SK-N-SH (cell line): ENCODE measurements around the gene MRPL32. TPM values are rescaled to one million over a fixed set of nuclear protein-coding genes. Genes with fewer than 3 reads are reported as not detected.

Experiments
- CTCF ChIA-PET: fragments of 300-600, 350-600 bp; formaldehyde crosslinking; extraction: SDS; loops from one replicate; lab custom pipeline; 2021; lab: Yijun Ruan, JAX
- POLR2A ChIA-PET: fragments of 350-600 bp; sonication (Branson Sonifier 250); formaldehyde crosslinking; extraction: SDS; loops from one replicate; lab custom pipeline; 2020; ENCODE audit warnings: antibody characterized with exemption, inconsistent platforms; lab: Yijun Ruan, JAX
- DNase-seq: peaks from one replicate; pipeline ENCODE4 v3.0.0; 2012
- H2AFZ ChIP-seq: fragments of 200-600 bp; sonication (generic); 2 replicates; pipeline ENCODE4 v1.8.1; 2016; ENCODE audit warnings: antibody characterized with exemption, mild to moderate bottlenecking, low read depth
- H3F3A ChIP-seq: fragments of 200-600 bp; sonication (generic); replicated peaks from 2 replicates; pipeline ENCODE3; 2016; ENCODE audit warnings: antibody characterized with exemption, mild to moderate bottlenecking; ENCODE audit not compliant: insufficient read depth
- H3K27ac ChIP-seq, 2 experiments: fragments of 200-500 bp in 1 of 2; fragments of 200-600 bp in 1 of 2; sonication (Bioruptor generic) in 1 of 2; sonication (generic), shearing (Covaris generic) in 1 of 2; 2 replicates each; pipeline versions ENCODE4 v1.5.1 to v1.6.1; 2014 to 2016; ENCODE audit warnings: low read depth in 2 of 2, inconsistent platforms in 1 of 2, low read length in 1 of 2, mild to moderate bottlenecking in 1 of 2, mixed read lengths in 1 of 2
- H3K27me3 ChIP-seq: fragments of 200-600 bp; sonication (generic), shearing (Covaris generic); 2 replicates; pipeline ENCODE4 v1.6.1; 2016; ENCODE audit warnings: mixed run types; ENCODE audit not compliant: insufficient read depth
- H3K36me3 ChIP-seq, 2 experiments: fragments of 200-500 bp in 1 of 2; fragments of 200-600 bp in 1 of 2; sonication (Bioruptor generic) in 1 of 2; sonication (generic) in 1 of 2; replicated peaks in 1 of 2; 2 replicates each; pipeline versions ENCODE3 to v1.5.1; 2014 to 2016; ENCODE audit warnings: low read length in 1 of 2, mild to moderate bottlenecking in 1 of 2; ENCODE audit not compliant: insufficient read depth in 2 of 2, control insufficient read depth in 1 of 2
- H3K4me1 ChIP-seq, 2 experiments: fragments of 200-500 bp in 1 of 2; fragments of 200-600 bp in 1 of 2; sonication (Bioruptor generic) in 1 of 2; sonication (generic), shearing (Covaris generic) in 1 of 2; 2 replicates each; pipeline versions ENCODE4 v1.5.1 to v1.6.1; 2014 to 2016; ENCODE audit warnings: low read depth in 1 of 2, low read length in 1 of 2, mixed run types in 1 of 2; ENCODE audit not compliant: insufficient read depth in 2 of 2, control insufficient read depth in 1 of 2
- H3K4me2 ChIP-seq: fragments of 200-600 bp; sonication (generic), shearing (Covaris generic); 2 replicates; pipeline ENCODE4 v1.6.1; 2017; ENCODE audit warnings: mixed run types
- H3K4me3 ChIP-seq, 2 experiments: fragments of 200-500 bp in 1 of 2; fragments of 200-600 bp in 1 of 2; sonication (Bioruptor generic) in 1 of 2; sonication (generic), shearing (Covaris generic) in 1 of 2; 2 replicates each; pipeline versions ENCODE4 v1.5.1 to v1.8.1; 2014 to 2016; ENCODE audit warnings: low read depth in 2 of 2, inconsistent platforms in 1 of 2, low read length in 1 of 2, mild to moderate bottlenecking in 1 of 2, mixed read lengths in 1 of 2, moderate library complexity in 1 of 2
- H3K79me2 ChIP-seq: fragments of 200-600 bp; sonication (generic); 2 replicates; pipeline ENCODE4 v1.8.1; 2017; ENCODE audit warnings: mild to moderate bottlenecking; ENCODE audit not compliant: insufficient read depth
- H3K9ac ChIP-seq: fragments of 200-600 bp; sonication (generic); 2 replicates; pipeline ENCODE4 v1.6.1; 2017; ENCODE audit warnings: mixed run types
- H3K9me2 ChIP-seq: fragments of 200-600 bp; sonication (generic); 2 replicates; pipeline ENCODE4 v1.6.1; 2017; ENCODE audit warnings: mixed run types
- H3K9me3 ChIP-seq: fragments of 200-600 bp; sonication (generic); 2 replicates; pipeline ENCODE4 v1.6.1; 2017; ENCODE audit warnings: mixed run types, mild to moderate bottlenecking, moderate library complexity
- H4K20me1 ChIP-seq: fragments of 200-600 bp; sonication (generic); 2 replicates; pipeline ENCODE4 v1.6.1; 2017; ENCODE audit warnings: mild to moderate bottlenecking, mixed run types; ENCODE audit not compliant: insufficient read depth
- EP300 ChIP-seq, 2 experiments: IDR thresholded peaks; 2 replicates each; pipeline versions ENCODE4 v1.4.0 to v1.6.1; 2012; ENCODE audit warnings: borderline replicate concordance in 1 of 2, low read depth in 1 of 2, low read length in 1 of 2
- FOXM1 ChIP-seq: IDR thresholded peaks from 2 replicates; pipeline ENCODE4 v1.4.0; 2012; ENCODE audit warnings: low read depth, mild to moderate bottlenecking
- RAD21 ChIP-seq: IDR thresholded peaks from 2 replicates; pipeline ENCODE4 v1.6.1; 2012; ENCODE audit warnings: mild to moderate bottlenecking, low read length
- RCOR1 ChIP-seq: fragments of 150-350 bp; IDR thresholded peaks from 2 replicates; pipeline ENCODE4 v1.6.1; 2017; ENCODE audit warnings: antibody characterized with exemption, low read length
- TAF1 ChIP-seq: IDR thresholded peaks from 2 replicates; pipeline ENCODE4 v1.6.1; 2012; ENCODE audit warnings: low read depth, mild to moderate bottlenecking, low read length, moderate library complexity, borderline replicate concordance
- WGBS: methylation state at CpG from one replicate; pipeline ENCODE4 v1.1.6; 2017; ENCODE audit warnings: low lambda C conversion rate; 5-methylcytosine and 5-hydroxymethylcytosine counted together
- polyA plus RNA-seq, 3 experiments: library from polyadenylated mRNA; depleted of rRNA; stranded (reverse); fragments of >200 nt; gene quantifications; 2 replicates each; pipeline ENCODE4 v1.2.3, GENCODE V29; 2012
- TF ChIP-seq, protein P1 (sequence below): fragments of 150-350 bp; IDR thresholded peaks from 2 replicates; pipeline ENCODE4 v1.6.1; 2016; ENCODE audit warnings: mild to moderate bottlenecking, low read depth, low read length

Gene MRPL32
- polyA plus RNA-seq, 1 of the 3 experiments (the other 2 are of a cell fraction), result 73.1 TPM

DNA sequence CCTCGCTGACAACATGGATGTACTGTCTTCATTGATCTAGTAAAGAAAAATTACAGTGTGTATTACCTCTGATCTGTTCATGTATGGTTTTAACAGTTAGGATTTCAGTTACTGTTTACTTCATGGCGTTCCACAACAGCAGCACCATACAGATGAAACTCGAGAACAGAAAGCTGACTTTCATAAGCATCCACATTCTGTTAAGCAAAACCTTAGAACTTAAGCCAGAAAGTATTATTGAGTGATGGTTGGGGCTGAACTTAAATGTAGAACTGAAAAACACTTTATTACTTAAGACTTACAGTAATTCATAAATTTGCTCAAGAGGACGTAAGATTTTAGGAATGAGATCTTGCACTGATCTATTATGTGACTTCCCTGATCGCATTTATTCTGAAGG lies 3.7 kb downstream of the MRPL32 start:
- no peaks in the 10 kb centered on the region for H3K9me2 ChIP-seq
- TF ChIP-seq TAF1, result no peak
- TF ChIP-seq, all 33 proteins: peak for 0
- DNase-seq, result no peak
- H4K20me1 ChIP-seq, result no peaks in the 10 kb centered on the region; the same call in 1 of the 2 replicates
- no peak overlapping the region for H2AFZ ChIP-seq
- H3K79me2 ChIP-seq, result peaks cover 46% of the 10 kb centered on the region
- ChIA-PET POLR2A (interaction anchor here (0.8 kb wide), 1 partner anchor 12 kb away, joined by 3 read pairs; no protein-coding TSS in a partner anchor), CTCF (interaction anchor here (0.9 to 3.2 kb wide), 10 partner anchors 12 to 904 kb away, joined by 4 to 12 read pairs (median 4); partner anchors contain the start of gene STK17A)
- H3K9ac ChIP-seq, result no peak overlapping the region
- no peaks in the 10 kb centered on the region for H3F3A ChIP-seq
- H3K27me3 ChIP-seq, result no peaks in the 10 kb centered on the region
- H3K4me2 ChIP-seq, result no peak overlapping the region
- no peak overlapping the region for H3K4me3 ChIP-seq
- peaks cover 0 to 13% of the 10 kb centered on the region in 2 experiments; a peak in 2 of 4 replicates for H3K4me1 ChIP-seq
- WGBS, result 96% methylated on average over 5 of the region's 5 CpGs
- H3K27ac ChIP-seq, result no peak overlapping the region
- H3K36me3 ChIP-seq, result peaks cover 46 to 55% of the 10 kb centered on the region in 2 experiments
- H3K9me3 ChIP-seq, result no peaks in the 10 kb centered on the region

DNA sequence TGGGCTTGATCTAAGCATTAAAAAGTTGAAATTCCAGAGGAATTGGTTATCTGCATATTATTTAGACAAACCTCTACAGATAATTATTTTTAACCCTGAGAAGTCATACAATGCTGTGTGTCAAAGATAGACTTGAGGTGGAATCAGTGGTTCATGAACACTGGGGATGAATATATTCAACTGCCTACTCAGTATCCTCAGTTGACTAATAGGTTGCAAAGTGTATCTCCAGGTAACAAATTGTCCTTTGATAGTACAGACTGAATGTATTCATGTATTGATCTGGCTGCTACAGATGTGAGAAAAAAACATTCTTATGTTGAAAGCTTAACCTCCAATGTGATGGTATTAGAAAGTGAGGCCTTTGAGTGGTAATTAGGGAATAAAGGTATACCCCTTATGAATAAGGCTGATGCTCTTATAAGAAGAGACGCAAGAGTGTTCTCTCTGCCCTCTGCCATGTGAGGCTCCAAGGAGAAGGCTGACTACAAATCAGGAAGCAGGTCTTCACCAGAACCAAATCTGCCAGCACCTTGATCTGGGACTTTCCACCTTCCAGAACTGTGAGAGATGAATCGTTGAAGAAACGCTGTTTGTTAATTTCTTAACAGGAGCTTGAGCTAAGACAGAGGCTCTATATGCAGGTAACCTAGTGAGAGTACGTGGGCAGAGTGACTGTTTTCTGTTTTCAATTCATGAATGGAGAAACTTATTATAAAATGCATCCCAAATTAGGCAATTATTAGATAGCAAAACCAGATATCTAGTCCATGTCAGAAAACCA lies 7.5 kb downstream of the MRPL32 start:
- 85% methylated on average over 4 of the region's 4 CpGs for whole genome bisulfite sequencing
- Histone ChIP-seq H4K20me1 (no peaks in the 10 kb centered on the region; the same call in 1 of the 2 replicates), H3K9ac (no peak overlapping the region), H2AFZ (no peak overlapping the region), H3K27ac (no peak overlapping the region), H3K9me2 (no peaks in the 10 kb centered on the region), H3K4me3 (no peak overlapping the region), H3K27me3 (no peaks in the 10 kb centered on the region), H3K4me2 (no peak overlapping the region), H3K4me1 (peaks cover 0 to 3% of the 10 kb centered on the region in 2 experiments; a peak in 2 of 4 replicates), H3K9me3 (no peaks in the 10 kb centered on the region), H3F3A (no peaks in the 10 kb centered on the region), H3K36me3 (peaks cover 43 to 54% of the 10 kb centered on the region in 2 experiments), H3K79me2 (peaks cover 11% of the 10 kb centered on the region)
- DNase-seq, result no peak
- CTCF ChIA-PET, result interaction anchor here (0.6 to 1.4 kb wide), 4 partner anchors 10 to 899 kb away, joined by 3 to 7 read pairs (median 3); no protein-coding TSS in a partner anchor
- POLR2A ChIA-PET, result no interaction called here
- TF ChIP-seq TAF1 (no peak), FOXM1 (no peak), RCOR1 (no peak), EP300 (IDR thresholded peaks at IDR 0.05; ENCODE audit: borderline replicate concordance in 1 of 2, low read depth in 1 of 2, low read length in 1 of 2) (no peak), RAD21 (no peak)
- TF ChIP-seq, protein P1, sequence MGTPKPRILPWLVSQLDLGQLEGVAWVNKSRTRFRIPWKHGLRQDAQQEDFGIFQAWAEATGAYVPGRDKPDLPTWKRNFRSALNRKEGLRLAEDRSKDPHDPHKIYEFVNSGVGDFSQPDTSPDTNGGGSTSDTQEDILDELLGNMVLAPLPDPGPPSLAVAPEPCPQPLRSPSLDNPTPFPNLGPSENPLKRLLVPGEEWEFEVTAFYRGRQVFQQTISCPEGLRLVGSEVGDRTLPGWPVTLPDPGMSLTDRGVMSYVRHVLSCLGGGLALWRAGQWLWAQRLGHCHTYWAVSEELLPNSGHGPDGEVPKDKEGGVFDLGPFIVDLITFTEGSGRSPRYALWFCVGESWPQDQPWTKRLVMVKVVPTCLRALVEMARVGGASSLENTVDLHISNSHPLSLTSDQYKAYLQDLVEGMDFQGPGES, result no peak
